SU-DHL-6 (cell line): Measurements from ENCODE around the gene TRAF3IP1.
"Not testable (repeated sequence)": the region's sequence is repeated elsewhere in the genome, so short reads cannot be mapped to it uniquely, and the experiment has no call there.

Experiments used
- H2AFZ ChIP-seq: fragments of 200-600 bp; sonication (generic); 2 replicates; pipeline ENCODE4 v1.6.1; 2014; ENCODE audit warnings: low read depth, mild to moderate bottlenecking, moderate library complexity, mixed read lengths, antibody characterized with exemption, low read length; ENCODE audit not compliant: severe bottlenecking
- H3F3A ChIP-seq: fragments of 200-600 bp; shearing (Covaris generic); 2 replicates; pipeline ENCODE4 v1.6.0; 2016; ENCODE audit warnings: antibody characterized with exemption, mild to moderate bottlenecking; ENCODE audit not compliant: insufficient read depth
- H3K27ac ChIP-seq: fragments of 200-600 bp; sonication (generic); 2 replicates; pipeline ENCODE4 v1.5.1; 2016; ENCODE audit warnings: low read depth, mild to moderate bottlenecking, low read length, moderate library complexity, mixed read lengths
- H3K27me3 ChIP-seq: fragments of 200-600 bp; sonication (generic), shearing (Covaris generic); 2 replicates; pipeline ENCODE4 v1.6.0; 2014; ENCODE audit warnings: mild to moderate bottlenecking, low read length
- H3K36me3 ChIP-seq: fragments of 200-600 bp; sonication (generic); 2 replicates; pipeline ENCODE4 v1.6.1; 2014; ENCODE audit warnings: mild to moderate bottlenecking, low read length, mixed read lengths
- H3K4me2 ChIP-seq: fragments of 300-600, 200-600 bp; shearing (Covaris generic), sonication (generic); 2 replicates; pipeline ENCODE4 v1.6.0; 2014; ENCODE audit warnings: low read length, low read depth, mild to moderate bottlenecking; ENCODE audit not compliant: poor library complexity, severe bottlenecking
- H3K4me3 ChIP-seq: fragments of 200-600 bp; sonication (generic); 2 replicates; pipeline ENCODE4 v1.5.1; 2014; ENCODE audit warnings: antibody characterized with exemption, low read length, mild to moderate bottlenecking, mixed read lengths; ENCODE audit not compliant: insufficient read depth, poor library complexity, severe bottlenecking
- H3K79me2 ChIP-seq: fragments of 200-600 bp; sonication (generic); 2 replicates; pipeline ENCODE4 v1.6.1; 2014; ENCODE audit warnings: mild to moderate bottlenecking, low read length, moderate library complexity; ENCODE audit not compliant: insufficient read depth
- H3K9ac ChIP-seq: fragments of 200-600 bp; sonication (generic); 2 replicates; pipeline ENCODE4 v1.7.0; 2014; ENCODE audit warnings: mild to moderate bottlenecking, low read length
- H3K9me2 ChIP-seq: fragments of 200-600 bp; sonication (generic); replicated peaks from 2 replicates; pipeline ENCODE4 v1.6.1; 2014; ENCODE audit warnings: low read length; ENCODE audit not compliant: insufficient read depth
- H3K9me3 ChIP-seq: fragments of 200-600 bp; sonication (generic); 2 replicates; pipeline ENCODE4 v1.6.1; 2014; ENCODE audit warnings: low read length, mixed read lengths; ENCODE audit not compliant: insufficient read depth
- H4K20me1 ChIP-seq: fragments of 200-600 bp; sonication (generic); 2 replicates; pipeline ENCODE4 v1.6.1; 2014; ENCODE audit warnings: low read depth, mild to moderate bottlenecking, antibody characterized with exemption, low read length, moderate library complexity, mixed read lengths
- CTCF ChIP-seq: fragments of 200-600 bp; sonication (generic); IDR thresholded peaks from one replicate; pipeline ENCODE4 v1.5.1; 2017; ENCODE audit warnings: antibody characterized with exemption, mild to moderate bottlenecking, low read length, moderate library complexity; ENCODE audit not compliant: insufficient read depth, poor library complexity, severe bottlenecking
- EZH2phosphoT487 ChIP-seq: fragments of 200-600 bp; sonication (generic), shearing (Covaris generic); conservative IDR thresholded peaks from 2 replicates; pipeline ENCODE4 v1.6.1; 2018; ENCODE audit warnings: mild to moderate bottlenecking, antibody characterized with exemption, low read length, moderate library complexity, mixed read lengths

The TRAF3IP1 gene

GRCh38 chr2:238334885-238335284 is 14.6 kb downstream of the TRAF3IP1 start:
- Histone ChIP-seq H3K27ac (no peak overlapping the region), H3F3A (no peaks in the 10 kb centered on the region), H3K9me2 (no peaks in the 10 kb centered on the region), H3K27me3 (no peaks in the 10 kb centered on the region), H3K9ac (no peak overlapping the region), H3K4me2 (no peak overlapping the region), H3K9me3 (no peaks in the 10 kb centered on the region), H2AFZ (no peak overlapping the region), H4K20me1 (no peaks in the 10 kb centered on the region), H3K36me3 (no peaks in the 10 kb centered on the region), H3K79me2 (no peaks in the 10 kb centered on the region), H3K4me3 (no peak overlapping the region)
- TF ChIP-seq CTCF (no peak), EZH2phosphoT487 (no peak)

GRCh38 chr2:238335591-238335990 is 15.3 kb downstream of the TRAF3IP1 start:
- not testable (repeated sequence) for H3K36me3 ChIP-seq, H3K9ac ChIP-seq, H3K27me3 ChIP-seq, H3K4me2 ChIP-seq, H3K9me3 ChIP-seq, H3K79me2 ChIP-seq, H3K9me2 ChIP-seq, H4K20me1 ChIP-seq, H3F3A ChIP-seq, H3K4me3 ChIP-seq, H2AFZ ChIP-seq, H3K27ac ChIP-seq

GRCh38 chr2:238336151-238336550 is 15.8 kb downstream of the TRAF3IP1 start:
- Histone ChIP-seq H3K9me2 (no peaks in the 10 kb centered on the region), H3K4me3 (no peak overlapping the region), H3K9me3 (no peaks in the 10 kb centered on the region), H3K4me2 (no peak overlapping the region), H3F3A (no peaks in the 10 kb centered on the region), H3K9ac (no peak overlapping the region), H3K36me3 (no peaks in the 10 kb centered on the region), H3K27ac (no peak overlapping the region), H4K20me1 (no peaks in the 10 kb centered on the region), H3K79me2 (no peaks in the 10 kb centered on the region), H3K27me3 (no peaks in the 10 kb centered on the region), H2AFZ (no peak overlapping the region)
- no peak for TF ChIP-seq EZH2phosphoT487

GRCh38 chr2:238336793-238337444 is 16.6 kb downstream of the TRAF3IP1 start:
- no peaks in the 10 kb centered on the region for H3K9me3 ChIP-seq
- H3K27ac ChIP-seq, result no peak overlapping the region
- no peak for TF ChIP-seq CTCF
- TF ChIP-seq EZH2phosphoT487, result no peak
- no peak overlapping the region for H3K4me3 ChIP-seq
- no peaks in the 10 kb centered on the region for H4K20me1 ChIP-seq
- H3K36me3 ChIP-seq, result no peaks in the 10 kb centered on the region
- no peaks in the 10 kb centered on the region for H3F3A ChIP-seq
- H3K9me2 ChIP-seq, result no peaks in the 10 kb centered on the region
- no peaks in the 10 kb centered on the region for H3K27me3 ChIP-seq
- no peak overlapping the region for H3K4me2 ChIP-seq
- no peak overlapping the region for H3K9ac ChIP-seq
- H3K79me2 ChIP-seq, result no peaks in the 10 kb centered on the region
- no peak overlapping the region for H2AFZ ChIP-seq
